HepG2 (cell line): ENCODE data around the gene CKS1B. TPM values are rescaled to one million over a fixed set of nuclear protein-coding genes. Genes with fewer than 3 reads are reported as not detected.

Source experiments
- ATF6 ChIP-seq: sonication (generic); formaldehyde crosslinking; conservative IDR thresholded peaks from 2 replicates; pipeline ENCODE4 v1.4.0; 2020; ENCODE audit warnings: missing genetic modification reagents
- FOXP4 ChIP-seq: sonication (generic); formaldehyde crosslinking; IDR thresholded peaks from 2 replicates; pipeline ENCODE4 v1.4.0; 2020; ENCODE audit warnings: missing genetic modification reagents
- HNF1A ChIP-seq, 2 experiments: sonication (generic) in 1 of 2; formaldehyde crosslinking in 1 of 2; IDR thresholded peaks; 2 replicates each; pipeline versions ENCODE4 v1.4.0 to v1.6.1; 2016 to 2020; ENCODE audit warnings: borderline replicate concordance in 1 of 2, low read depth in 1 of 2, mild to moderate bottlenecking in 1 of 2, missing genetic modification reagents in 1 of 2
- NFRKB ChIP-seq: fragments of 450-650 bp; IDR thresholded peaks from 2 replicates; pipeline ENCODE4 v1.6.1; 2017
- PRMT3 ChIP-seq: sonication (generic); formaldehyde crosslinking; IDR thresholded peaks from 2 replicates; pipeline ENCODE4 v1.8.1; 2022; ENCODE audit warnings: low read depth, mild to moderate bottlenecking, moderate library complexity, missing genetic modification reagents, borderline replicate concordance
- TARDBP ChIP-seq: sonication (generic); formaldehyde crosslinking; IDR thresholded peaks from 2 replicates; pipeline ENCODE4 v1.8.0; 2022; ENCODE audit warnings: mild to moderate bottlenecking, missing genetic modification reagents
- UBTF ChIP-seq: sonication (generic); formaldehyde crosslinking; IDR thresholded peaks from 2 replicates; pipeline ENCODE4 v1.4.0; 2020; ENCODE audit warnings: mild to moderate bottlenecking, missing genetic modification reagents
- ZBTB8A ChIP-seq: sonication (generic); formaldehyde crosslinking; IDR thresholded peaks from 2 replicates; pipeline ENCODE4 v1.4.0; 2020; ENCODE audit warnings: mild to moderate bottlenecking, low read depth, missing genetic modification reagents, borderline replicate concordance
- ZNF224 ChIP-seq: sonication (generic); formaldehyde crosslinking; IDR thresholded peaks from 2 replicates; pipeline ENCODE4 v1.5.0; 2020; ENCODE audit warnings: mild to moderate bottlenecking, missing genetic modification reagents
- ZNF280D ChIP-seq: sonication (generic); formaldehyde crosslinking; IDR thresholded peaks from 2 replicates; pipeline ENCODE4 v1.5.1; 2020; ENCODE audit warnings: mild to moderate bottlenecking, missing genetic modification reagents
- ZNF552 ChIP-seq: sonication (generic); formaldehyde crosslinking; IDR thresholded peaks from 2 replicates; pipeline ENCODE4 v1.9.0; 2022; ENCODE audit warnings: missing genetic modification reagents, mild to moderate bottlenecking, borderline replicate concordance
- ZNF891 ChIP-seq: sonication (generic); formaldehyde crosslinking; IDR thresholded peaks from 2 replicates; pipeline ENCODE4 v1.5.0; 2020; ENCODE audit warnings: mild to moderate bottlenecking, missing genetic modification reagents
- polyA plus RNA-seq, 8 experiments: library from polyadenylated mRNA; depleted of rRNA in 3 of 8; stranded (reverse) in 7 of 8; unstranded in 1 of 8; fragments of >200 nt; fragmentation: Illumina TruSeq in 4 of 8; extraction: Trizol in 4 of 8; gene quantifications; 2 replicates each; pipeline versions ENCODE4 v1.2.1 to v1.2.3, GENCODE V29; 2011 to 2016; ENCODE audit warnings: low read depth in 4 of 8, missing spikeins in 1 of 8, mixed read lengths in 1 of 8; ENCODE audit not compliant: insufficient read depth in 1 of 8
- total RNA-seq, 5 experiments: library from RNA; depleted of rRNA; stranded (reverse); fragments of >200 nt; fragmentation: Illumina TruSeq; extraction: Trizol; gene quantifications; 2 replicates each; pipeline ENCODE4 v1.2.3, GENCODE V29; 2016; ENCODE audit warnings: low read depth in 1 of 5

The CKS1B gene
- total and polyA plus RNA-seq, 2 of the 13 experiments (the other 11 are each of a cell fraction or from before 2014, with no cell fraction given), result 217 to 222 TPM

GRCh38 chr1:155017041-155017945, 42.8 kb downstream of the CKS1B start (continued):
- TF ChIP-seq UBTF (CRISPR knock-in tag) (peak; percentile 98), NFRKB (no peak), ZNF552 (CRISPR knock-in tag) (no peak), ZNF224 (CRISPR knock-in tag) (no peak), ATF6 (CRISPR knock-in tag) (peak; percentile 52; the same call in 1 of the 2 replicates), ZNF891 (peak; percentile 15; the same call in 1 of the 2 replicates), FOXP4 (CRISPR knock-in tag) (peak; percentile 76; the same call in 1 of the 2 replicates), ZNF280D (CRISPR knock-in tag) (no peak), PRMT3 (CRISPR knock-in tag) (peak; percentile 57; the same call in 1 of the 2 replicates), TARDBP (CRISPR knock-in tag) (peak; percentile 85; the same call in 1 of the 2 replicates), ZBTB8A (peak; percentile 25; the same call in 1 of the 2 replicates), HNF1A (IDR thresholded peaks at IDR 0.05; ENCODE audit: low read depth) (no peak), HNF1A (CRISPR knock-in tag; IDR thresholded peaks at IDR 0.05; ENCODE audit: borderline replicate concordance) (peak; percentile 79)
